Measurements from ENCODE around the gene EPHB1. TPM values are rescaled to one million over a fixed set of nuclear protein-coding genes. Genes with fewer than 3 reads are reported as not detected.

EPHB1 gene
- total RNA-seq, 1 donor from 2014 or later, result 1.3 TPM

- Mint-ChIP-seq H3K36me3 (no peaks in the 10 kb centered on the region), H3K27me3 (ENCODE audit: low read depth) (no peaks in the 10 kb centered on the region), H3K9me3 (no peaks in the 10 kb centered on the region), H3K4me1 (no peaks in the 10 kb centered on the region), H3K4me3 (no peak overlapping the region), H3K27ac (no peak overlapping the region)
- TF ChIP-seq CTCF (IDR thresholded peaks at IDR 0.05; ENCODE audit: unreplicated experiment), result no peak
- no peak for DNase-seq (ENCODE audit: low spot score in 2 of 2, unreplicated experiment in 2 of 2)
These were observed 423.2 kb downstream of the EPHB1 start for GRCh38 chr3:135218304-135218703.

- H3K4me3 Mint-ChIP-seq, result no peak overlapping the region
- no peaks in the 10 kb centered on the region for H3K27me3 Mint-ChIP-seq (ENCODE audit: low read depth)
- H3K27ac Mint-ChIP-seq, result no peak overlapping the region
- H3K9me3 Mint-ChIP-seq, result no peaks in the 10 kb centered on the region
- H3K4me1 Mint-ChIP-seq, result no peaks in the 10 kb centered on the region
- no peak for TF ChIP-seq CTCF (IDR thresholded peaks at IDR 0.05; ENCODE audit: unreplicated experiment)
- H3K36me3 Mint-ChIP-seq, result no peaks in the 10 kb centered on the region
- no peak for DNase-seq (ENCODE audit: low spot score in 2 of 2, unreplicated experiment in 2 of 2)
These were observed 423.7 kb downstream of the EPHB1 start for GRCh38 chr3:135218782-135219181.

- H3K27me3 Mint-ChIP-seq (ENCODE audit: low read depth), result no peaks in the 10 kb centered on the region
- TF ChIP-seq CTCF (IDR thresholded peaks at IDR 0.05; ENCODE audit: unreplicated experiment), result no peak
- H3K27ac Mint-ChIP-seq, result no peak overlapping the region
- H3K4me1 Mint-ChIP-seq, result no peaks in the 10 kb centered on the region
- no peak overlapping the region for H3K4me3 Mint-ChIP-seq
- no peaks in the 10 kb centered on the region for H3K36me3 Mint-ChIP-seq
- no peaks in the 10 kb centered on the region for H3K9me3 Mint-ChIP-seq
- DNase-seq (ENCODE audit: low spot score in 2 of 2, unreplicated experiment in 2 of 2), result no peak
These were observed 429.8 kb downstream of the EPHB1 start for GRCh38 chr3:135224815-135225362.

GRCh38 chr3:135226057-135226456, 431.0 kb downstream of the EPHB1 start:
- Mint-ChIP-seq H3K4me3 (no peak overlapping the region), H3K36me3 (no peaks in the 10 kb centered on the region), H3K9me3 (no peaks in the 10 kb centered on the region), H3K27ac (no peak overlapping the region), H3K4me1 (no peaks in the 10 kb centered on the region), H3K27me3 (ENCODE audit: low read depth) (no peaks in the 10 kb centered on the region)
- TF ChIP-seq CTCF (IDR thresholded peaks at IDR 0.05; ENCODE audit: unreplicated experiment), result no peak
- DNase-seq (ENCODE audit: low spot score in 2 of 2, unreplicated experiment in 2 of 2), result no peak

GRCh38 chr3:135228201-135228600, 433.1 kb downstream of the EPHB1 start:
- Mint-ChIP-seq H3K27ac (no peak overlapping the region), H3K4me3 (no peak overlapping the region), H3K27me3 (ENCODE audit: low read depth) (no peaks in the 10 kb centered on the region), H3K9me3 (peaks cover under 1% of the 10 kb centered on the region), H3K36me3 (no peaks in the 10 kb centered on the region), H3K4me1 (no peaks in the 10 kb centered on the region)
- no peak for DNase-seq (ENCODE audit: low spot score in 2 of 2, unreplicated experiment in 2 of 2)
- no peak for TF ChIP-seq CTCF (IDR thresholded peaks at IDR 0.05; ENCODE audit: unreplicated experiment)

GRCh38 chr3:135229018-135229495, 434.0 kb downstream of the EPHB1 start:
- no peak for DNase-seq (ENCODE audit: low spot score in 2 of 2, unreplicated experiment in 2 of 2)
- no peak overlapping the region for H3K4me3 Mint-ChIP-seq
- no peak overlapping the region for H3K27ac Mint-ChIP-seq
- peaks cover 7% of the 10 kb centered on the region for H3K9me3 Mint-ChIP-seq
- H3K27me3 Mint-ChIP-seq (ENCODE audit: low read depth), result no peaks in the 10 kb centered on the region
- no peaks in the 10 kb centered on the region for H3K36me3 Mint-ChIP-seq
- H3K4me1 Mint-ChIP-seq, result no peaks in the 10 kb centered on the region
- TF ChIP-seq CTCF (IDR thresholded peaks at IDR 0.05; ENCODE audit: unreplicated experiment), result no peak
